Lower leg skin (tissue), 3 donors: Measurements from ENCODE around the gene ISM1.

Experiments used
- CTCF ChIP-seq, 3 donors: fragments of 450-650 bp; IDR thresholded peaks; one replicate each; pipeline ENCODE4 v1.5.1; 2016; ENCODE audit warnings: antibody characterized with exemption in 3 of 3, mild to moderate bottlenecking in 3 of 3, moderate library complexity in 2 of 3
- POLR2A ChIP-seq, 2 donors: fragments of 450-650 bp; IDR thresholded peaks; one replicate each; pipeline ENCODE4 v1.6.1; 2016 to 2017; ENCODE audit warnings: antibody characterized with exemption in 2 of 2, mild to moderate bottlenecking in 1 of 2, moderate library complexity in 1 of 2

DNA sequence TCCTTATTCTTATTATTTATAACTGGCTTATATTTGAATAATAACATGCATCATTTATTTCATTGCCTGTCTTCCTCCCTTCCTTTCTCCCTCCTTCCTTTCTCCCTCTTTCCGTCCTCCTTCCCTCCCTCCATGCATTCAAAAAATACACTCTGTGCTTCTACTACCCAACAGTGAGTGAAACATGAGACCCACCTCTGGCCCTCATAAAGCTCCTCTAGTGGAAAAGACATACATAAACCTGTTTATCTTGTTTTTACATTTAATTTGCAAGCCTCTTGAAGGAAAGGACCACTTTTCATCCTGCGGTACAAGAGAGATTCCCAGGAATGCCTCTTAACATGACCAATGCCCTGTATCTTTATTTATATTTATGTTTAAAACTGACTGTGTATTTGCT lies 21.8 kb upstream of the ISM1 start:
- TF ChIP-seq CTCF (IDR thresholded peaks at IDR 0.05) (no peak), POLR2A (IDR thresholded peaks at IDR 0.05) (no peak)
